Measurements from ENCODE around the gene KLRC4.
"Not testable (repeated sequence)": the region's sequence is repeated elsewhere in the genome, so short reads cannot be mapped to it uniquely, and the experiment has no call there.

Gene KLRC4

DNA sequence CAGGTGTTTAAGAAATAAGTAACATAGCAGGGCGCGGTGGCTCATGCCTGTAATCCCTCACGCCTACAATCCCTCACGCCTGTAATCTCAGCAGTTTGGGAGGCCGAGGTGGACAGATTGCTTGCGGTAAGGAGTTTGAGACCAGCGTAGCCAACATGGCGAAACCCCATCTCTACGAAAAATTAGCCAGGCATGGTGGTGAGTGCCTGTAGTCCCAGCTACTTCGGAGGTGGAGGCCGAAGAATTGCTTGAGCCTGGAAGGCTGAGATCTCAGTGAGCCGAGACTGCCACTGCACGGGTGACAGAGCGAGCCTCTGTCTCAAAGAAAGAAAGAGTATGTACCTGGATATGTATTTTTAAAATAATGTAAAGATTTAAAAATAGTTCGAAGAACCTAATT lies 13.4 kb downstream of the KLRC4 start:
- DNase-seq = not testable (repeated sequence)

DNA sequence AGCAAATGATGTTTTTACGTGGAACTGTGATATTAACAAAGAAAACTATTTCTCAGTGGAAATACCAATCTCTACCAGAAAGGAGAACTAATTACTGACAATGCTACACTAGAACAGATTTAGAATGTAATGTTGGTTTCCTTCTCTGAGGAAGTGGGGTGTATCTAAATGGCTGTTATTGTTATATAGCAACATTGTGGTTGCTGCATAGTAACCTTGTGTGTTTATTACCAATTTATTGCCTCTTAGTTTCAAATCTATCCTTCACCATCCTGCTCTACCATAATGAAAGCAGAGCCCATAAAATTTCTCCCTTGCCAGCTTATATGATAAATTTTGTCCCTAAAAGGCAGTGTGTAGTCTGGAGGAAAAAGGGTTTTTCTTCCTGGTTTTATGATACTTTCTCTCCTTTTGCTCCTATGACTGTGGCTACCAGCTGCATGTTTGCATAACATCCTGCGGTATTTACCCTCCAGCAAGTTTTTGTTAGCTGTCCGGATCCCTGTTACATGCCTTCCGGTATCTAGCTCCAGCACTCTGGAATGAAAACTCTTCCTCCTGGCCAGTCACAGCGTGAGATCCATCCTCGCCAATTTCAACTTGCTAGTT lies 14.1 kb downstream of the KLRC4 start:
- no peak for DNase-seq

DNA sequence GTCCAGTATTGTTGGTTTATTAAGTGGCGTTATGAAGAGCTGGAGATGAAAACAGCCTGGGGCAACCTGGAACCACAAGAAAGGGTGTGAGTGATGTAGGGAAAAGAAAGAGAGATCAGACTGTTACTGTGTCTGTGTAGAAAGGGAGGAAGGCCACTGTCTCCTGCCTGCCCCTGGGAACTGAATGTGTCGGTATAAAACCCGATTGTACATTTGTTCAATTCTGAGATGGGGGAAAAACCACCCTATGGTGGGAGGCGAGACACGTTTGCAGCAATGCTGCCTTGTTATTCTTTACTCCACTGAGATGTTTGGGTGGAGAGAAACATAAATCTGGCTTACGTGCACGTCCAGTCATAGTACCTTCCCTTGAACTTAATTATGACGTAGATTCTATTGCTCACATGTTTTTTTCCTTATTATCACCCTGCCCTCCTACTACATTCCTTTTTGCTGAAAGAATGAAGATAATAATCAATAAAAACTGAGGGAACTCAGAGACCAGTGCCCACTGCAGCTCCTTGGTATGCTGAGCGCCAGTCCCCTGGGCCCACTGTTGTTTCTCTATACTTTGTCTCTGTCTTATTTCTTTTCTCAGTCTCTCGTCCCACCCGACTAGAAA lies 14.9 kb downstream of the KLRC4 start:
- not testable (repeated sequence) for DNase-seq

GRCh38 chr12:10393291-10393690 lies 16.3 kb downstream of the KLRC4 start:
- no peak for DNase-seq

DNA sequence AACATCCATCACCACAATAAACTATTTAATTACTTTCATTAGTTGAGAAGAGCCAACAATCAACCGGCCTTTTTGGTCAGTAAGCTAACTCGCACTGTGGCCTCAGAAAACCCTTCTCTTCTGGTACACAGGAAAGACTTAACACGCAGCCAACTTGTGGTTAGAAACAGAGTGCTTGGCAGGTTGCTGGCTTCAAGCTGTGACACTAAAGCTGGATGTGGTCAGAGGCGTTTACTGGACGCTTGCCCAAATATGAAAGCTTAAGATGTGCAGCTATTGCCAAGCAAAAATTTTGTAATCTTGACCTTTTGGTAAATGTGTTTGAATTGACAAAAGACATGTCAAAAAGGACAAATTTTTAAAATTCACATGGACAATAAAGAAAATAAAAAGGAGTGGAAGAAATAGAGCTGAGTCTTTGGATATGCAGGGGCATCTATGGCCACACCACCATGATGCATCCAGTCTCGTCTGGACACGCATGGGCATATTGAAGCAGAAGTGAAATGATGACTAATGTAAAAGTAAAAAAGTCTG lies 17.1 kb downstream of the KLRC4 start:
- DNase-seq = no peak

- not testable (repeated sequence) for DNase-seq
Measured at GRCh38 chr12:10390991-10391390, 18.6 kb downstream of the KLRC4 start.

DNA sequence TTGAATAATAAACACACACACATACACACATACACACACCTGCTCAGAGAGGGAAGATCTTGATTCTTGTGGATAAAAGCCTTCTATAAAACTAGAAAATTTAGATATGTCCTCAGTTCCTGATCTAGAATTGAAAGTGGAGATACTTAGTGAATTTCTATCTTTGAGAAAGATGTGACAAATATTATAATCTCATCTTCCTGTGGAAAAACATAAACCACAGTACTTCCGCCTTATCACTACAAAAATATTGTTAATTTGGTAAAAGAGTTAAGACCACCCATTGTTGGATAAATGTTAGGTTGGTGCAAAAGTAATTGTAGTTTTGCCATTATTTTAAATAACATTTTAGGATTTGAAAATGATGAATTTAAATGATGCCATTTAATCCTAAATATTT lies 19.7 kb downstream of the KLRC4 start, which contains the start of gene KLRK1:
TSS of gene KLRK1 (minus strand) at position 138 of the 400 bp plus-strand sequence. CDS start 1,231 bp downstream, outside the sequence.
- DNase-seq = no peak

DNA sequence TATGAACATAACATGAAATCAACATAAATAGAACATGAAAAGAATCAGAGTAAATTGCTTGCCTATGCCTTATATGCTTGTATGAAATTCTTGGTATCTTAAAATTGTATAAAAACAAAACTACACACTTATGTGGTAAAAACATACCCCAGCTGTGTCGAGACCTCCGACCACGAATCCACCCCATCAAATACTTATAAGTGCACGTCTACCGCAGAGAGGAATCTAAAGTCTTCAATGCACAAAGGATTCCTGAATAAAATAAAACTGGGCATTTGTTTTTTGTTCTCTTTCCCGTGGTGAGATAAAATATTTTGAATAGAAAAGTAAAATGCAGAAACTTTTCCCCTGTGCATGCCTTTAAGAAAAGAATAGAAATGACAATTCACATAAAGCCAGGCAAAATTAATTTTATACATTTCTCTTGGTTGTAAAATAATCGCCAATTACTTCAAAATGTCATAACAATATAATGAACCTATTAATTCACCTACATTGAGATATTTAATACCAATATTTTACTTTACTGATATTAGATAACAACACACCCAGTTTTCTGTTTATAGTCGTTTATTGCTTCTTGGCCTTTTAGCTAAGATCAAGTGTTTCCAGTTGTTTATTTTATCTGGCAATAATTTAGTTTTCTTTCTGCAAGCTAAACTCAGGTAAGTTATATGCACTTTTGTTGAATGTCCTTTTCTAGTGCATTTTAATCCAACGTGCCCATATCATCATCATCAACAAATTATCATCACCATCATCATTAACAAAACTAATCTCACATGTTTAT lies 20.7 kb downstream of the KLRC4 start:
- DNase-seq = no peak

GRCh38 chr12:10387498-10387897 lies 22.1 kb downstream of the KLRC4 start:
- not testable (repeated sequence) for DNase-seq

DNA sequence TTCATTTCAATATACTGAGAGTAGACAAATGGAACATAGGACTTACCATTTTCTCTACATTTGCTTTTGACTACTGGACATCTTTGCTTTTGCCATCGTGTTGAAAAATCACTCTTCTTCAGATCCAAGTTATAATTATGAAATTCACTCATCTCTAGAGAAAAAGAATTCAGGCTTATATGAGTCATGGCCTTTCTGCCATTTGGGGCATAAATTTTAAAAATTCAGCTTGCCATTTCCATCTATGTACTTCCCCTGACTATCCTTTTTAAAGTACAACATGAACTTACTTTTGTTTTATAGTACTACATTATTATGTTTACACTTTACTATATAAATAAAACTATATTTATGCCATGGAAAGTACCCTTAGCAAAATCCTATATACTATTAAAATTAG lies 22.7 kb downstream of the KLRC4 start:
- no peak for DNase-seq

- DNase-seq = no peak
Measured at GRCh38 chr12:10385166-10385613, 24.4 kb downstream of the KLRC4 start.

- no peak for DNase-seq
Measured at GRCh38 chr12:10384191-10384590, 25.4 kb downstream of the KLRC4 start.

GRCh38 chr12:10381928-10382628 lies 27.5 kb downstream of the KLRC4 start:
- no peak for DNase-seq

DNA sequence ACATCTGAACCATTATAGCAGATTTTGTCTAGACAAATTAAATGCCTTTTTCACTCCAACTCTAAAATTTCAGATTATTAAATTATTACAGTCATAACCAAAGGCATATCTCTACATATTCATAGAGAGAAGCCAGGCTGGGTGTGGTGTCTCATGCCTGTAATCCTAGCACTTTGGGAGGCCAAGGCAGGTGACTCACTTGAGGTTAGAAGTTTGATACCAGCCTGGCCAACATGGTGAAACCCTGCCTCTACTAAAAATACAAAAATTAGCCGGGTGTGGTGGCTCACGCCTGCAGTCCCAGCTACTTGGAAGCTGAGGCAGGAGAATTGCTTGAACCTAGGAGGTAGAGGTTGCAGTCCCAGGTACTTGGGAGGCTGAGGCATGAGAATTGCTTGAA lies 30.8 kb downstream of the KLRC4 start:
- DNase-seq = not testable (repeated sequence)

DNA sequence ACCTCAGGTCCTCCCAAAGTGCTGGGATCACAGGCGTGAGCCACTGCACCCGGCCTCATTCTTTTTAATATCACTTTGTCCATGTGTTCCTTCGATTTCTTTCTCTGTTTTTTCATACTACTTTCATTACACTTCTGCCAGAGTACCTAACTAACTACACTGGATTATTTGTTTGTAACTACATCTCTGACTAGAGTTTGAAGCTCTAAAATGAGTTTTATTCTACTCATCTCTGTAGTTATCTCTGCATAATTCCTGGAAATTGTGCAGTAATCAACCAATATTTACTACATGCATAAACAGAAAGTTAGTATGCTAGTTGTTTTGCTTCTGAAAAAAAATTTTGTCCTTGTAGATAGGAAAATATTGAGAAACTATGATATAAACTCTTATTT lies 34.9 kb downstream of the KLRC4 start:
- DNase-seq = no peak

DNA sequence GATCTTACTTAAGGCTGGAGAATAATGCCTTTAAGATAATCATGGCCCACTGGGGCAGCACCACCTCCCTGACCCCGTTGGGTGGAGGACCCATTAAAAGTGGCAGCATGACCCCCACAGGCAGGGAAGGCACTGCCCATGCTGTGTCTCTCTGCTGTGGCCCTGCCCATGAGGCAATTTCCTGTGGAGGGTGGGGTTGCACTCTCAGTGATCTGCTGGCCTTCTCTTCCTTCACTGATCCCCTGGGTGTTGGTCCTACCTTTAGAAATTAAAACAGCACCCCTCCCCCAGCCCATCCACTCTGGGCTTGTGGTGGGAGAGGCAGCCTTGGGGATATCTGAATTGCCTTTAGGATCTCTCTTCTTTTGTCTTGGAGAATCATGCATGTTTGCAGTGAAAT lies 37.0 kb downstream of the KLRC4 start:
- no peak for DNase-seq

- DNase-seq = not testable (repeated sequence)
Measured at GRCh38 chr12:10371893-10372535, 37.5 kb downstream of the KLRC4 start.

DNA sequence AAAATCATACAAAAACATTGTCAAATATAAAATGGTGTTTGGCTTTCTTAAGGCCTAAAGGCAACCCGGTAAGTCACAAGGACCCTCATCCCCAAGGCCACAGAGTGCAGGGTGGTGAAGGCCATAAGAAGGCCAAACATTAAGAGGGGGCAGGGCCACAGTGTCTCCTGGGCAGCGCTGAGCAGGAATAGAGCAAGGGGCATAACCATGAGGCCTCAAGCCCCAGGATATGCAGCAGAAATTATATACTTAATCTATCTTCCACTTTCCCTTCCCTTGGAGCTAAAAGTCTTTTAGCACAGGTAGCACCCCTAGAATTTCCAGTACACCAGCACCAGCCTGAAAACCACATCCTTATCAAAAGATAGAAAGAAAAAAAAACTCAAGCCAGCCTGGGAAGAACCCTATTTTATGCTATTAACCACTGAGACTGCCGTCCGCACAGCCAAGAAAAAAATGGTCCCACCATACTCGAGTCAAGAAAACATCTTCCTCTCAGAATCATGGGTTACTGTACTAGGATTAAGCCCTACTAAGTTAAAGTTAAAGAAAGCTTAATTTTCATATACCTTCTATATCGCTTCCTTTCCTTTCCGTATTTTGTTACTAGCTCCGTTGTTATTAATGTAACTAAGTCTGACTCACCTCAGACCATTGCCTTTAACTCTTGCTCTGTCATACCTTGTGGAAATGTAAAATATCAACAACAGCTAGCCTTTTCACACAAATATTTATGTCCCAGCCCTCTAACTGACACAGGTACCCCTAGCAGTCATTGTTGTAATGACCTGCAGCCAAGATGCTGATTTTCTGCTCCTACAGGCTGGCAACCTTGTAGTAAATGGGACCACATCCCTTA lies 39.8 kb downstream of the KLRC4 start:
- DNase-seq = no peak

DNA sequence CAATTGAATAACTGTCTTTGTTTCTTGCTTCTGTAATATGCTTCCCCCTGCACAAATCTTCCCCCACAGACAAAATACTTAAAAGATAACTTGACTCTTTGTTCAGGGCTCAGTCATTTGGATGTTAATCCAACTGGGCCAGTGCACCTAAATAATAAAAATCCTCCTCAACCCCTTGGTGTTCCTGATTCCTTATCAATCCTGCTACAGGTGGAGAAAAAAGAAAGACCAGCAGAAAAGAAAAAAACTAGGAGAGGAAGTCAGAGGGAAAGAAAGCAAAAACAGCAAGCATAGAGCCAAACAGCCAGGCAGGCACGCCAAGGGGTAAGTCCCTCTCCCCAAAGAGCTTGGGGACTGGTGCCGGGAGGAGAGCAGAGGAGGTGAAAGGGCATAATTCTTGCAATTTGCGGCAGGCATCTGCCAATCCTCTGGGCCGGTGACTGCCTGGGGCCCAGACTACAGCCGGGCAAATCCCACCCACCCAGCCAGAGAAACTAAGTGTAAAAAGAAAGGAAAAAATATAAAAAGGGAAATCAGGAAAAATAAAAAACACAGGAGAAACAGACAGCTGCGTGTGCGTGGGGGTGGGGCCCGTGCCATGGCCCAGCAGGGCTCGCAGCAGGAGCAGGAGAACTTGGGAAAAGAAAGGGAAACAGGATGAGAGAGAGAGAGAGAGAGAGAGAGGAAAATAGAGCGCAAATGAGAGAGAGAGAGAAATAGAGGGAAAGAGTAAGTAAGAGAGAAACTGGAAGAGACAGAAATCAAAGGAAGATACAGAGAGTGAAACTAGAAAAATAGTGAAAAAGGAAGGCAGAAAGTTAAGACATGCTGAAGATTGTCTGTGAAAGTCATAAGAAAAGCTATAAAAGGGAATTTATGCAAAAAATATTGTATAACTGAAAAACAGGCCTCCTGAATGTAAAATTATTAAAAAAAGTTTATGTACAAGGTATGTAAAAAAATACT lies 41.1 kb downstream of the KLRC4 start:
- DNase-seq = no peak

DNA sequence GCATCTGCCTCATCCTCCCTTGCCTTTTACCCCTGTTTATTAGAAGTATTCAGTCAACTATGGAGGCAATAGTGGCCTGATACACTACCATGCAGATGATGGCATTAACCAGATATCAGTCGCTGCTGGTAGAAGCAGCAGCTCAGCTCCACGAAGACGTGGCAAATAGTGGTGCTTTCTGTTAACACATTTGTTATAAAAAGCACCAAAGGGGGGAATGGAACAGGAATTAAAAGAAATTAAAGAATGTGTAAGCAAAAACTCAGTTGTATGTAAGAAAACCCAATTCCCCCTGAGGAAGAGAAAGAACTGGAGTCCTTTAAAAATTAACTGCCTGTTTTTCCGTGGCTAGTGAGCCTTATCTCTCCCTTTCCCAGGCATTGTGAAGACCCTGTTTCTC lies 41.8 kb downstream of the KLRC4 start:
- not testable (repeated sequence) for DNase-seq
